Measurements from ENCODE around the gene SELL.

- TF ChIP-seq CTCF (conservative IDR thresholded peaks at IDR 0.05; ENCODE audit: low read depth in 2 of 2) (no peak), REST (IDR thresholded peaks at IDR 0.05; ENCODE audit: unreplicated experiment) (no peak), EZH2 (IDR thresholded peaks at IDR 0.05; ENCODE audit: low read depth, unreplicated experiment) (no peak), STAT1 (IDR thresholded peaks at IDR 0.05; ENCODE audit: unreplicated experiment) (no peak), POLR2AphosphoS5 (IDR thresholded peaks at IDR 0.05; ENCODE audit: low read depth) (no peak)
Observed at GRCh38 chr1:169651035-169651434, 60.4 kb downstream of the SELL start.

All from GM23338 (cell line).